ENCODE data around the gene NPHP4. TPM values are rescaled to one million over a fixed set of nuclear protein-coding genes. Genes with fewer than 3 reads are reported as not detected.

NPHP4 gene
- total and polyA plus RNA-seq, 2 donors (not counting 3 experiments of a cell fraction or from before 2014, with no cell fraction given), result 4.4 to 11.7 TPM

DNA sequence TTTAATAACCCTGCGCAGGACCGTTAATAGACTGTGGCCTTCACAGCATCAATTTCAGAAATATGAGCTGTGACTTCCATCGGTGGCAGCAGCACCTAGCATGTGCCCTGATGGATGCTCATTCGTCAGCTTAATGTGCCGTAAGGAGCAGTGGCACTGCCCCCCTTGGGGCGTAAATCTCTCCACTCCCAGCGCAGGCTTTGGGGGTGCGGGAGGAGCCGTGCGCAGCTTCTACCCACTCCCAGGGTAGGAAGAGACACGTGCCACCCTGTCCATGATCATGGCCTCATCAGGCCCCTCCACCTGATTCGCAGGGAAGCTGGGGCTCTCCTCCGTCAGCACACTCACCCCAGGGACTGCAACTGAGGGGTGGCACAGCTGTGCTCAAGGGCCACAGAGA is 149.5 kb downstream of the NPHP4 start:
- no peak overlapping the region for H3K9ac ChIP-seq (replicated peaks; ENCODE audit: extremely low read depth, insufficient read depth, low read length)
- no peaks in the 10 kb centered on the region for H3K9me3 ChIP-seq (replicated peaks; ENCODE audit: control insufficient read depth, insufficient read depth, low read length)
- H4K20me1 ChIP-seq (replicated peaks; ENCODE audit: control insufficient read depth, extremely low read depth, insufficient read depth, low read length), result no peaks in the 10 kb centered on the region
- H3K4me3 ChIP-seq (replicated peaks in 1 of 3; ENCODE audit: insufficient read depth in 1 of 3, low read depth in 1 of 3, low read length in 3 of 3), result no peak overlapping the region
- intact Hi-C loops (cut with micrococcal nuclease), result no loop called here
- H2AFZ ChIP-seq (ENCODE audit: low read depth, low read length), result no peak overlapping the region
- H3K4me1 ChIP-seq (ENCODE audit: control insufficient read depth, extremely low read depth, insufficient read depth, low read length), result no peaks in the 10 kb centered on the region
- H3K27ac ChIP-seq (ENCODE audit: insufficient read depth, low read depth, low read length), result no peak overlapping the region
- FAIRE-seq (no peak), DNase-seq (ENCODE audit: low read depth, low spot score) (no peak)
- H3K4me2 ChIP-seq (ENCODE audit: insufficient read depth, low read length), result no peak overlapping the region
- no TSS peak for BruUV-seq (replicated peaks)
- no peaks in the 10 kb centered on the region for H3K79me2 ChIP-seq (ENCODE audit: control insufficient read depth, insufficient read depth, low read length)
- TF ChIP-seq GATA2 (IDR thresholded peaks at IDR 0.05; ENCODE audit: insufficient read depth, insufficient read length, low read depth, low read length) (no peak), JUN (IDR thresholded peaks at IDR 0.05; ENCODE audit: borderline replicate concordance, insufficient read depth, insufficient read length, low read depth) (no peak), MYC (IDR thresholded peaks at IDR 0.05; ENCODE audit: low read depth, low read length) (no peak), FOS (IDR thresholded peaks at IDR 0.05; ENCODE audit: borderline replicate concordance, insufficient read depth, low read length) (no peak), POLR2A (IDR thresholded peaks at IDR 0.05; ENCODE audit: low read depth, low read length) (no peak), POLR2AphosphoS5 (IDR thresholded peaks at IDR 0.05; ENCODE audit: insufficient read depth, low read depth, low read length) (no peak), EZH2 (IDR thresholded peaks at IDR 0.05; ENCODE audit: borderline replicate concordance, low read depth, low read length, severe bottlenecking) (no peak)
- TF ChIP-seq, protein P1, sequence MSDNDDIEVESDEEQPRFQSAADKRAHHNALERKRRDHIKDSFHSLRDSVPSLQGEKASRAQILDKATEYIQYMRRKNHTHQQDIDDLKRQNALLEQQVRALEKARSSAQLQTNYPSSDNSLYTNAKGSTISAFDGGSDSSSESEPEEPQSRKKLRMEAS (IDR thresholded peaks at IDR 0.05; ENCODE audit: insufficient read depth, insufficient read length), result no peak
- TF ChIP-seq, protein P2, sequence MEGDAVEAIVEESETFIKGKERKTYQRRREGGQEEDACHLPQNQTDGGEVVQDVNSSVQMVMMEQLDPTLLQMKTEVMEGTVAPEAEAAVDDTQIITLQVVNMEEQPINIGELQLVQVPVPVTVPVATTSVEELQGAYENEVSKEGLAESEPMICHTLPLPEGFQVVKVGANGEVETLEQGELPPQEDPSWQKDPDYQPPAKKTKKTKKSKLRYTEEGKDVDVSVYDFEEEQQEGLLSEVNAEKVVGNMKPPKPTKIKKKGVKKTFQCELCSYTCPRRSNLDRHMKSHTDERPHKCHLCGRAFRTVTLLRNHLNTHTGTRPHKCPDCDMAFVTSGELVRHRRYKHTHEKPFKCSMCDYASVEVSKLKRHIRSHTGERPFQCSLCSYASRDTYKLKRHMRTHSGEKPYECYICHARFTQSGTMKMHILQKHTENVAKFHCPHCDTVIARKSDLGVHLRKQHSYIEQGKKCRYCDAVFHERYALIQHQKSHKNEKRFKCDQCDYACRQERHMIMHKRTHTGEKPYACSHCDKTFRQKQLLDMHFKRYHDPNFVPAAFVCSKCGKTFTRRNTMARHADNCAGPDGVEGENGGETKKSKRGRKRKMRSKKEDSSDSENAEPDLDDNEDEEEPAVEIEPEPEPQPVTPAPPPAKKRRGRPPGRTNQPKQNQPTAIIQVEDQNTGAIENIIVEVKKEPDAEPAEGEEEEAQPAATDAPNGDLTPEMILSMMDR (IDR thresholded peaks at IDR 0.05; ENCODE audit: extremely low read depth in 1 of 2, insufficient read depth in 1 of 2, low read depth in 1 of 2, low read length in 2 of 2), result no peak
- no peaks in the 10 kb centered on the region for H3K9me1 ChIP-seq (replicated peaks; ENCODE audit: control insufficient read depth, extremely low read depth, insufficient read depth, low read length)
- ChIA-PET CTCF (no interaction called here), POLR2A (no interaction called here)
- no peaks in the 10 kb centered on the region for H3K27me3 ChIP-seq (ENCODE audit: control insufficient read depth in 2 of 2, insufficient read depth in 2 of 2, low read length in 2 of 2)
- H3K36me3 ChIP-seq (ENCODE audit: control insufficient read depth in 2 of 2, extremely low read depth in 1 of 2, insufficient read depth in 2 of 2, low read length in 2 of 2), result no peaks in the 10 kb centered on the region
- dilution Hi-C loops (cut with MboI; ENCODE audit: extremely low pct_ligation_motif_present, low sequenced_read_pairs), result no loop called here

All from endothelial cell of umbilical vein (primary cell).